HepG2 (cell line): Measurements from ENCODE around the gene TM4SF1. TPM values are rescaled to one million over a fixed set of nuclear protein-coding genes. Genes with fewer than 3 reads are reported as not detected.
A peak's percentile ranks its signal among the peaks of the same experiment; 100 is the strongest.

Experiments
- CBFB ChIP-seq: sonication (generic); formaldehyde crosslinking; IDR thresholded peaks from 2 replicates; pipeline ENCODE4 v1.4.0; 2020; ENCODE audit warnings: missing genetic modification reagents
- EED ChIP-seq: sonication (generic); formaldehyde crosslinking; IDR thresholded peaks from 2 replicates; pipeline ENCODE4 v1.5.0; 2020; ENCODE audit warnings: mild to moderate bottlenecking, missing genetic modification reagents
- GATAD1 ChIP-seq: IDR thresholded peaks from 2 replicates; pipeline ENCODE4 v1.6.1; 2016; ENCODE audit warnings: missing genetic modification reagents, missing compliant biosample characterization
- GMEB2 ChIP-seq: IDR thresholded peaks from 2 replicates; pipeline ENCODE4 v1.6.1; 2016; ENCODE audit warnings: missing biosample characterization, missing genetic modification reagents, low read depth
- KAT8 ChIP-seq: IDR thresholded peaks from 2 replicates; pipeline ENCODE4 v1.6.1; 2016; ENCODE audit warnings: missing genetic modification reagents, missing compliant biosample characterization
- MAFK ChIP-seq, 2 experiments: IDR thresholded peaks in 1 of 2; conservative IDR thresholded peaks in 1 of 2; 2 replicates each; pipeline ENCODE4 v1.6.1; 2011; ENCODE audit warnings: improper control_type of control experiment in 2 of 2, low read length in 2 of 2
- MTERF4 ChIP-seq: sonication (generic); formaldehyde crosslinking; IDR thresholded peaks from 2 replicates; pipeline ENCODE4 v1.8.0; 2023; ENCODE audit warnings: mild to moderate bottlenecking, missing genetic modification reagents
- PPARG ChIP-seq: conservative IDR thresholded peaks from 2 replicates; pipeline ENCODE4 v1.6.1; 2016; ENCODE audit warnings: missing biosample characterization, missing genetic modification reagents
- RFXANK ChIP-seq: IDR thresholded peaks from 2 replicates; pipeline ENCODE4 v1.6.1; 2016
- SRSF1 ChIP-seq: fragments of 200-400 bp; formaldehyde crosslinking; optimal IDR thresholded peaks from 2 replicates; pipeline ENCODE3; 2017; ENCODE audit warnings: mild to moderate bottlenecking, low read depth, low read length, moderate library complexity
- TBP ChIP-seq: sonication (generic); formaldehyde crosslinking; IDR thresholded peaks from 2 replicates; pipeline ENCODE4 v1.5.0; 2020; ENCODE audit warnings: missing genetic modification reagents
- TOPORS ChIP-seq: sonication (generic); formaldehyde crosslinking; IDR thresholded peaks from 2 replicates; pipeline ENCODE4 v1.8.0; 2023; ENCODE audit warnings: mild to moderate bottlenecking, missing genetic modification reagents
- ZBTB8A ChIP-seq: sonication (generic); formaldehyde crosslinking; IDR thresholded peaks from 2 replicates; pipeline ENCODE4 v1.4.0; 2020; ENCODE audit warnings: mild to moderate bottlenecking, low read depth, missing genetic modification reagents, borderline replicate concordance
- ZFP90 ChIP-seq: sonication (generic); formaldehyde crosslinking; IDR thresholded peaks from 2 replicates; pipeline ENCODE4 v1.8.0; 2022; ENCODE audit warnings: missing genetic modification reagents, mild to moderate bottlenecking, inconsistent platforms, borderline replicate concordance
- ZNF20 ChIP-seq: sonication (generic); formaldehyde crosslinking; IDR thresholded peaks from 2 replicates; pipeline ENCODE4 v1.4.0; 2020; ENCODE audit warnings: mild to moderate bottlenecking, moderate library complexity, missing genetic modification reagents
- ZNF510 ChIP-seq: sonication (generic); formaldehyde crosslinking; IDR thresholded peaks from 2 replicates; pipeline ENCODE4 v1.4.0; 2020; ENCODE audit warnings: low read depth, mild to moderate bottlenecking, missing genetic modification reagents
- ZNF550 ChIP-seq: sonication (generic); formaldehyde crosslinking; IDR thresholded peaks from 2 replicates; pipeline ENCODE4 v1.4.0; 2020; ENCODE audit warnings: mild to moderate bottlenecking, missing genetic modification reagents, borderline replicate concordance
- ZNF563 ChIP-seq: sonication (generic); formaldehyde crosslinking; IDR thresholded peaks from 2 replicates; pipeline ENCODE4 v1.8.0; 2022; ENCODE audit warnings: mild to moderate bottlenecking, moderate library complexity, missing genetic modification reagents
- ZNF572 ChIP-seq: sonication (generic); formaldehyde crosslinking; IDR thresholded peaks from 2 replicates; pipeline ENCODE4 v1.5.1; 2020; ENCODE audit warnings: mild to moderate bottlenecking, missing genetic modification reagents
- ZNF607 ChIP-seq: sonication (generic); formaldehyde crosslinking; IDR thresholded peaks from 2 replicates; pipeline ENCODE4 v1.5.1; 2020; ENCODE audit warnings: missing genetic modification reagents, mild to moderate bottlenecking, borderline replicate concordance
- ZNF614 ChIP-seq: IDR thresholded peaks from 2 replicates; pipeline ENCODE4 v1.6.1; 2018; ENCODE audit warnings: missing biosample characterization, missing genetic modification reagents, inconsistent platforms, borderline replicate concordance
- ZNF7 ChIP-seq: IDR thresholded peaks from 2 replicates; pipeline ENCODE4 v1.6.1; 2016; ENCODE audit warnings: missing biosample characterization, missing genetic modification reagents
- ZNF773 ChIP-seq: sonication (generic); formaldehyde crosslinking; IDR thresholded peaks from 2 replicates; pipeline ENCODE4 v1.4.0; 2020; ENCODE audit warnings: missing genetic modification reagents, borderline replicate concordance
- ZSCAN20 ChIP-seq: sonication (generic); formaldehyde crosslinking; IDR thresholded peaks from 2 replicates; pipeline ENCODE4 v1.4.0; 2020; ENCODE audit warnings: missing genetic modification reagents, mild to moderate bottlenecking, borderline replicate concordance
- polyA plus RNA-seq, 8 experiments: library from polyadenylated mRNA; depleted of rRNA in 3 of 8; stranded (reverse) in 7 of 8; unstranded in 1 of 8; fragments of >200 nt; fragmentation: Illumina TruSeq in 4 of 8; extraction: Trizol in 4 of 8; gene quantifications; 2 replicates each; pipeline versions ENCODE4 v1.2.1 to v1.2.3, GENCODE V29; 2011 to 2016; ENCODE audit warnings: low read depth in 4 of 8, missing spikeins in 1 of 8, mixed read lengths in 1 of 8; ENCODE audit not compliant: insufficient read depth in 1 of 8
- total RNA-seq, 5 experiments: library from RNA; depleted of rRNA; stranded (reverse); fragments of >200 nt; fragmentation: Illumina TruSeq; extraction: Trizol; gene quantifications; 2 replicates each; pipeline ENCODE4 v1.2.3, GENCODE V29; 2016; ENCODE audit warnings: low read depth in 1 of 5
- TF ChIP-seq, protein P1 (sequence below): sonication (generic); formaldehyde crosslinking; IDR thresholded peaks from 2 replicates; pipeline ENCODE4 v1.4.0; 2020; ENCODE audit warnings: missing genetic modification reagents, mild to moderate bottlenecking, borderline replicate concordance

The TM4SF1 gene
- total and polyA plus RNA-seq, 2 of the 13 experiments (the other 11 are each of a cell fraction or from before 2014, with no cell fraction given) = 431 to 1,359 TPM

GRCh38 chr3:149385617-149386298 is 8.3 kb upstream of the TM4SF1 start (continued):
- TF ChIP-seq ZBTB8A (CRISPR knock-in tag) (no peak), SRSF1 (no peak), TOPORS (CRISPR knock-in tag) (peak; percentile 23; the same call in 1 of the 2 replicates), MAFK (conservative IDR thresholded peaks at IDR 0.05 in 1 of 2, IDR thresholded peaks at IDR 0.05 in 1 of 2; ENCODE audit: low read length in 2 of 2) (peak; percentile 11 to 32; a peak in 1 of 4 replicates), EED (CRISPR knock-in tag) (no peak), ZNF614 (CRISPR knock-in tag) (0 out of 2 replicates have a peak, but pooled peaks have one; percentile 45), GATAD1 (CRISPR knock-in tag) (peak; percentile 51; the same call in 1 of the 2 replicates), ZSCAN20 (CRISPR knock-in tag) (0 out of 2 replicates have a peak, but pooled peaks have one; percentile 67), CBFB (CRISPR knock-in tag) (no peak; the same call in 1 of the 2 replicates), ZNF607 (CRISPR knock-in tag) (0 out of 2 replicates have a peak, but pooled peaks have one; percentile 45), ZNF572 (CRISPR knock-in tag) (no peak), ZFP90 (no peak), MTERF4 (CRISPR knock-in tag) (no peak), TBP (CRISPR knock-in tag) (no peak), GMEB2 (CRISPR knock-in tag) (no peak), PPARG (peak; percentile 32; the same call in 1 of the 2 replicates), ZNF550 (CRISPR knock-in tag) (no peak), KAT8 (CRISPR knock-in tag) (peak; percentile 39; the same call in 1 of the 2 replicates), ZNF510 (CRISPR knock-in tag) (0 out of 2 replicates have a peak, but pooled peaks have one; percentile 22), ZNF20 (CRISPR knock-in tag) (peak; percentile 99), ZNF563 (CRISPR knock-in tag) (no peak), RFXANK (CRISPR knock-in tag) (no peak), ZNF7 (no peak), ZNF773 (CRISPR knock-in tag) (no peak)
- TF ChIP-seq, protein P1, sequence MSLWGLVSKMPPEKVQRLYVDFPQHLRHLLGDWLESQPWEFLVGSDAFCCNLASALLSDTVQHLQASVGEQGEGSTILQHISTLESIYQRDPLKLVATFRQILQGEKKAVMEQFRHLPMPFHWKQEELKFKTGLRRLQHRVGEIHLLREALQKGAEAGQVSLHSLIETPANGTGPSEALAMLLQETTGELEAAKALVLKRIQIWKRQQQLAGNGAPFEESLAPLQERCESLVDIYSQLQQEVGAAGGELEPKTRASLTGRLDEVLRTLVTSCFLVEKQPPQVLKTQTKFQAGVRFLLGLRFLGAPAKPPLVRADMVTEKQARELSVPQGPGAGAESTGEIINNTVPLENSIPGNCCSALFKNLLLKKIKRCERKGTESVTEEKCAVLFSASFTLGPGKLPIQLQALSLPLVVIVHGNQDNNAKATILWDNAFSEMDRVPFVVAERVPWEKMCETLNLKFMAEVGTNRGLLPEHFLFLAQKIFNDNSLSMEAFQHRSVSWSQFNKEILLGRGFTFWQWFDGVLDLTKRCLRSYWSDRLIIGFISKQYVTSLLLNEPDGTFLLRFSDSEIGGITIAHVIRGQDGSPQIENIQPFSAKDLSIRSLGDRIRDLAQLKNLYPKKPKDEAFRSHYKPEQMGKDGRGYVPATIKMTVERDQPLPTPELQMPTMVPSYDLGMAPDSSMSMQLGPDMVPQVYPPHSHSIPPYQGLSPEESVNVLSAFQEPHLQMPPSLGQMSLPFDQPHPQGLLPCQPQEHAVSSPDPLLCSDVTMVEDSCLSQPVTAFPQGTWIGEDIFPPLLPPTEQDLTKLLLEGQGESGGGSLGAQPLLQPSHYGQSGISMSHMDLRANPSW (CRISPR knock-in tag) = no peak; the same call in 1 of the 2 replicates
